ENCODE results near the gene NRAS. TPM values are rescaled to one million over a fixed set of nuclear protein-coding genes. Genes with fewer than 3 reads are reported as not detected.
A peak's percentile ranks its signal among the peaks of the same experiment; 100 is the strongest.

Gene NRAS
- total RNA-seq, 1 donor from 2014 or later: 31.8 TPM

GRCh38 chr1:114753143-114753542, 36.6 kb upstream of the NRAS start:
- peak overlapping the region; percentile 1 to 37 (median 6) for H3K4me3 ChIP-seq (ENCODE audit: low read length in 3 of 3)
- no peaks in the 10 kb centered on the region for H3K27me3 ChIP-seq (ENCODE audit: control insufficient read depth in 3 of 3, insufficient read depth in 3 of 3, low read length in 3 of 3)

GRCh38 chr1:114750780-114751179, 34.2 kb upstream of the NRAS start:
- Histone ChIP-seq H3K27ac (ENCODE audit: low read depth, low read length) (peak overlapping the region; percentile 100), H3K4me1 (ENCODE audit: control insufficient read depth in 3 of 3, insufficient read depth in 3 of 3, low read length in 3 of 3) (peaks cover 55 to 76% (median 72%) of the 10 kb centered on the region in 3 donors), H3K4me3 (ENCODE audit: low read length in 3 of 3) (peak overlapping the region in 1 of 3 donors; percentile 38), H3K27me3 (ENCODE audit: control insufficient read depth in 3 of 3, insufficient read depth in 3 of 3, low read length in 3 of 3) (no peaks in the 10 kb centered on the region), H3K9me3 (ENCODE audit: control insufficient read depth in 3 of 3, low read length in 3 of 3) (no peaks in the 10 kb centered on the region), H3K36me3 (ENCODE audit: control insufficient read depth in 3 of 3, insufficient read depth in 3 of 3, low read length in 3 of 3) (peaks cover 0 to 13% (median 13%) of the 10 kb centered on the region in 3 donors), H3K9ac (ENCODE audit: low read depth in 1 of 3, low read length in 3 of 3) (peak overlapping the region in 2 of 3 donors; percentile 4 to 35)

More at GRCh38 chr1:114753143-114753542, 36.6 kb upstream of the NRAS start:
- H3K4me1 ChIP-seq (ENCODE audit: control insufficient read depth in 3 of 3, insufficient read depth in 3 of 3, low read length in 3 of 3): peaks cover 47 to 77% (median 63%) of the 10 kb centered on the region in 3 donors
- H3K9me3 ChIP-seq (ENCODE audit: control insufficient read depth in 3 of 3, low read length in 3 of 3): no peaks in the 10 kb centered on the region
- H3K36me3 ChIP-seq (ENCODE audit: control insufficient read depth in 3 of 3, insufficient read depth in 3 of 3, low read length in 3 of 3): peaks cover 3 to 10% (median 7%) of the 10 kb centered on the region in 3 donors
- H3K27ac ChIP-seq (ENCODE audit: low read depth, low read length): peak overlapping the region; percentile 100
- H3K9ac ChIP-seq (ENCODE audit: low read depth in 1 of 3, low read length in 3 of 3): peak overlapping the region in 1 of 3 donors; percentile 71

GRCh38 chr1:114749835-114750234, 33.3 kb upstream of the NRAS start:
- peaks cover 0 to 16% (median 13%) of the 10 kb centered on the region in 3 donors for H3K36me3 ChIP-seq (ENCODE audit: control insufficient read depth in 3 of 3, insufficient read depth in 3 of 3, low read length in 3 of 3)
- peaks cover 59 to 77% (median 71%) of the 10 kb centered on the region in 3 donors for H3K4me1 ChIP-seq (ENCODE audit: control insufficient read depth in 3 of 3, insufficient read depth in 3 of 3, low read length in 3 of 3)
- no peaks in the 10 kb centered on the region for H3K27me3 ChIP-seq (ENCODE audit: control insufficient read depth in 3 of 3, insufficient read depth in 3 of 3, low read length in 3 of 3)

GRCh38 chr1:114746450-114747121, 30.0 kb upstream of the NRAS start:
- peaks cover 0 to 21% (median 16%) of the 10 kb centered on the region in 3 donors for H3K36me3 ChIP-seq (ENCODE audit: control insufficient read depth in 3 of 3, insufficient read depth in 3 of 3, low read length in 3 of 3)
- no peaks in the 10 kb centered on the region for H3K9me3 ChIP-seq (ENCODE audit: control insufficient read depth in 3 of 3, low read length in 3 of 3)
- peaks cover 48 to 68% (median 61%) of the 10 kb centered on the region in 3 donors for H3K4me1 ChIP-seq (ENCODE audit: control insufficient read depth in 3 of 3, insufficient read depth in 3 of 3, low read length in 3 of 3)
- H3K9ac ChIP-seq (ENCODE audit: low read depth in 1 of 3, low read length in 3 of 3): no peak overlapping the region
- H3K4me3 ChIP-seq (ENCODE audit: low read length in 3 of 3): no peak overlapping the region
- no peaks in the 10 kb centered on the region for H3K27me3 ChIP-seq (ENCODE audit: control insufficient read depth in 3 of 3, insufficient read depth in 3 of 3, low read length in 3 of 3)
- H3K27ac ChIP-seq (ENCODE audit: low read depth, low read length): peak overlapping the region; percentile 48

More at GRCh38 chr1:114749835-114750234, 33.3 kb upstream of the NRAS start:
- H3K9me3 ChIP-seq (ENCODE audit: control insufficient read depth in 3 of 3, low read length in 3 of 3): no peaks in the 10 kb centered on the region
- H3K4me3 ChIP-seq (ENCODE audit: low read length in 3 of 3): peak overlapping the region; percentile 6 to 46 (median 25)
- peak overlapping the region; percentile 2 to 62 (median 35) for H3K9ac ChIP-seq (ENCODE audit: low read depth in 1 of 3, low read length in 3 of 3)
- peak overlapping the region; percentile 100 for H3K27ac ChIP-seq (ENCODE audit: low read depth, low read length)

- no peaks in the 10 kb centered on the region for H3K27me3 ChIP-seq (ENCODE audit: control insufficient read depth in 3 of 3, insufficient read depth in 3 of 3, low read length in 3 of 3)
- peak overlapping the region; percentile 48 for H3K27ac ChIP-seq (ENCODE audit: low read depth, low read length)
- peaks cover 44 to 60% (median 50%) of the 10 kb centered on the region in 3 donors for H3K4me1 ChIP-seq (ENCODE audit: control insufficient read depth in 3 of 3, insufficient read depth in 3 of 3, low read length in 3 of 3)
- H3K4me3 ChIP-seq (ENCODE audit: low read length in 3 of 3): no peak overlapping the region
- peaks cover 4 to 27% (median 16%) of the 10 kb centered on the region in 3 donors for H3K36me3 ChIP-seq (ENCODE audit: control insufficient read depth in 3 of 3, insufficient read depth in 3 of 3, low read length in 3 of 3)
- no peaks in the 10 kb centered on the region for H3K9me3 ChIP-seq (ENCODE audit: control insufficient read depth in 3 of 3, low read length in 3 of 3)
- peak overlapping the region in 1 of 3 donors; percentile 16 for H3K9ac ChIP-seq (ENCODE audit: low read depth in 1 of 3, low read length in 3 of 3)
Observed at GRCh38 chr1:114745291-114745690, 28.7 kb upstream of the NRAS start.

GRCh38 chr1:114741963-114742746, 25.6 kb upstream of the NRAS start:
- H3K36me3 ChIP-seq (ENCODE audit: control insufficient read depth in 3 of 3, insufficient read depth in 3 of 3, low read length in 3 of 3): peaks cover 15 to 37% (median 23%) of the 10 kb centered on the region in 3 donors
- H3K9me3 ChIP-seq (ENCODE audit: control insufficient read depth in 3 of 3, low read length in 3 of 3): no peaks in the 10 kb centered on the region
- H3K4me3 ChIP-seq (ENCODE audit: low read length in 3 of 3): no peak overlapping the region
- peaks cover 26 to 38% (median 30%) of the 10 kb centered on the region in 3 donors for H3K4me1 ChIP-seq (ENCODE audit: control insufficient read depth in 3 of 3, insufficient read depth in 3 of 3, low read length in 3 of 3)
- H3K9ac ChIP-seq (ENCODE audit: low read depth in 1 of 3, low read length in 3 of 3): no peak overlapping the region
- peak overlapping the region; percentile 43 for H3K27ac ChIP-seq (ENCODE audit: low read depth, low read length)
- no peaks in the 10 kb centered on the region for H3K27me3 ChIP-seq (ENCODE audit: control insufficient read depth in 3 of 3, insufficient read depth in 3 of 3, low read length in 3 of 3)

- no peaks in the 10 kb centered on the region for H3K9me3 ChIP-seq (ENCODE audit: control insufficient read depth in 3 of 3, low read length in 3 of 3)
- H3K4me3 ChIP-seq (ENCODE audit: low read length in 3 of 3): no peak overlapping the region
- H3K9ac ChIP-seq (ENCODE audit: low read depth in 1 of 3, low read length in 3 of 3): no peak overlapping the region
- no peaks in the 10 kb centered on the region for H3K27me3 ChIP-seq (ENCODE audit: control insufficient read depth in 3 of 3, insufficient read depth in 3 of 3, low read length in 3 of 3)
- peaks cover 15 to 51% (median 33%) of the 10 kb centered on the region in 3 donors for H3K36me3 ChIP-seq (ENCODE audit: control insufficient read depth in 3 of 3, insufficient read depth in 3 of 3, low read length in 3 of 3)
- H3K4me1 ChIP-seq (ENCODE audit: control insufficient read depth in 3 of 3, insufficient read depth in 3 of 3, low read length in 3 of 3): peaks cover 22 to 34% (median 24%) of the 10 kb centered on the region in 3 donors
- peak overlapping the region; percentile 43 for H3K27ac ChIP-seq (ENCODE audit: low read depth, low read length)
Observed at GRCh38 chr1:114740331-114740730, 23.8 kb upstream of the NRAS start.

- peaks cover 13 to 25% (median 24%) of the 10 kb centered on the region in 3 donors for H3K4me1 ChIP-seq (ENCODE audit: control insufficient read depth in 3 of 3, insufficient read depth in 3 of 3, low read length in 3 of 3)
- no peak overlapping the region for H3K27ac ChIP-seq (ENCODE audit: low read depth, low read length)
- no peak overlapping the region for H3K9ac ChIP-seq (ENCODE audit: low read depth in 1 of 3, low read length in 3 of 3)
- H3K9me3 ChIP-seq (ENCODE audit: control insufficient read depth in 3 of 3, low read length in 3 of 3): no peaks in the 10 kb centered on the region
- peaks cover 26 to 74% (median 59%) of the 10 kb centered on the region in 3 donors for H3K36me3 ChIP-seq (ENCODE audit: control insufficient read depth in 3 of 3, insufficient read depth in 3 of 3, low read length in 3 of 3)
- H3K27me3 ChIP-seq (ENCODE audit: control insufficient read depth in 3 of 3, insufficient read depth in 3 of 3, low read length in 3 of 3): no peaks in the 10 kb centered on the region
- no peak overlapping the region for H3K4me3 ChIP-seq (ENCODE audit: low read length in 3 of 3)
Observed at GRCh38 chr1:114737314-114737849, 20.8 kb upstream of the NRAS start.

- H3K27ac ChIP-seq (ENCODE audit: low read depth, low read length): peak overlapping the region; percentile 29
- H3K27me3 ChIP-seq (ENCODE audit: control insufficient read depth in 3 of 3, insufficient read depth in 3 of 3, low read length in 3 of 3): no peaks in the 10 kb centered on the region
- H3K4me3 ChIP-seq (ENCODE audit: low read length in 3 of 3): no peak overlapping the region
- peaks cover 14 to 33% (median 18%) of the 10 kb centered on the region in 3 donors for H3K4me1 ChIP-seq (ENCODE audit: control insufficient read depth in 3 of 3, insufficient read depth in 3 of 3, low read length in 3 of 3)
- H3K9me3 ChIP-seq (ENCODE audit: control insufficient read depth in 3 of 3, low read length in 3 of 3): no peaks in the 10 kb centered on the region
- H3K9ac ChIP-seq (ENCODE audit: low read depth in 1 of 3, low read length in 3 of 3): peak overlapping the region in 1 of 3 donors; percentile 23
- H3K36me3 ChIP-seq (ENCODE audit: control insufficient read depth in 3 of 3, insufficient read depth in 3 of 3, low read length in 3 of 3): peaks cover 33 to 76% (median 71%) of the 10 kb centered on the region in 3 donors
Observed at GRCh38 chr1:114735479-114735878, 18.9 kb upstream of the NRAS start.
